Bronchial smooth muscle cell (primary cell): ENCODE measurements around the gene SMIM44. TPM values are rescaled to one million over a fixed set of nuclear protein-coding genes. Genes with fewer than 3 reads are reported as not detected.

Experiments used
- total RNA-seq: library from RNA; depleted of rRNA; stranded (reverse); fragments of >200 nt; gene quantifications from 2 replicates; pipeline ENCODE4 v1.2.1, GENCODE V29; 2014

SMIM44 gene
- total RNA-seq, result not detected in 2 replicates

GRCh38 chr19:3483226-3483628 lies at the start of gene SMIM44:
TSS of gene SMIM44 (minus strand) at chr19:3483441. CDS start at chr19:3483403, 38 bp downstream.

GRCh38 chr19:3505598-3506383 lies 22.6 kb upstream of the SMIM44 start, which contains the start of gene FZR1:
TSS of gene FZR1 (plus strand) at chr19:3506311. CDS start at chr19:3522990, 16,679 bp downstream.

GRCh38 chr19:3500429-3501101 lies 17.3 kb upstream of the SMIM44 start, which contains the start of gene DOHH:
TSS of gene DOHH (minus strand) at chr19:3500674. CDS start at chr19:3496814, 3,860 bp downstream.

DNA sequence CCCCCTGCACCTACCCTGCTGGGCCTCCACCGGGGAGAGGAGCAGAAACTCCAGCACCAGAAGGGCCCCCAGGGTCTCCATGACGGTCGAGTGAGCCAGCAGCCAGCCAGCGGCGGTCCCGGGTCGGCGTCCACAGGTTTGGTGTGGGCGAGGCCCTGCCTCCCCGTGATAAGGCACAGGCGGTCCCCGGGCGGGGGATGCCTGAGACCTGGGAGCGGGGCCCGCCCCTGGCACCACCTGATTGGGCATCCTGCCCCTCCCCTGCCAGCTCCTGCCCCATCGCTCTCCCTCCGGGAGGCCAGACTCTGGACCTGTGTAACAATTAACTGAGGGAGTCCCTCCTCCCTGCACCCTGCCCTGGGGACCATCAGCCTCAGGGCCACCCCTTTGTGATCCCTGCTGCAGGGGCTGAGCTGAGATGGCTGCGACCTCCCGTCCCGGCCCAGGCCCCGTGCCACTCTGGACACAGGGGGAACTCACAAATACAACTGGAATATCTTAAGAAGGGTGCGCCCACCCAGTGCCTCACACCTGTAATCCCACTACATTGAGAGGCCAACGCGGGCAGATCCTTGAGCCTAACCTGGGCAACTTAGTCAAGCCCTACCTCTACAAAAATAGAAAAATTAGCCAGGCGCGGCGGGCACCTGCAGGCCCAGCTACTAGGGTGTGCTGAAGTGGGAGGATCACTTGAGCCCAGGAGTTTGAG lies 2.7 kb downstream of the SMIM44 start, which contains the start of gene SMIM24:
SMIM24 (minus strand) TSS at position 143 of the 709 bp plus-strand sequence; CDS start at position 81, 62 bp downstream.

Other genes starting within 250 kb of the SMIM44 start
- 40.7 and 70.5 TPM in 2 replicates for gene NFIC, start 116.9 kb downstream of the SMIM44 start, total RNA-seq
- gene SMIM24, start 2.9 kb downstream of the SMIM44 start, total RNA-seq, result not detected in 2 replicates
- 7.7 and 7.9 TPM in 2 replicates for gene DOHH, start 17.2 kb upstream of the SMIM44 start, total RNA-seq
- gene FZR1, start 22.9 kb upstream of the SMIM44 start, total RNA-seq, result 34.8 and 41.0 TPM in 2 replicates
- gene TEKTIP1, start 55.7 kb upstream of the SMIM44 start, total RNA-seq, result not detected in 2 replicates
- 57.7 and 87.0 TPM in 2 replicates for gene MFSD12, start 74.1 kb upstream of the SMIM44 start, total RNA-seq
- 67.4 and 88.1 TPM in 2 replicates for gene HMG20B, start 89.5 kb upstream of the SMIM44 start, total RNA-seq
- gene GIPC3, start 102.0 kb upstream of the SMIM44 start, total RNA-seq, result 0.09 TPM in 1 of 2 replicates, not detected in the other
- 1.1 and 1.5 TPM in 2 replicates for gene TBXA2R, start 123.4 kb upstream of the SMIM44 start, total RNA-seq
- 23.8 and 30.3 TPM in 2 replicates for gene CACTIN, start 143.3 kb upstream of the SMIM44 start, total RNA-seq
- gene PIP5K1C, start 217.0 kb upstream of the SMIM44 start, total RNA-seq, result 20.3 and 33.6 TPM in 2 replicates
- gene TJP3, start 224.9 kb upstream of the SMIM44 start, total RNA-seq, result under 0.01 TPM in 1 of 2 replicates, not detected in the other